H9 (cell line): ENCODE measurements around the gene SLC2A4. TPM values are rescaled to one million over a fixed set of nuclear protein-coding genes. Genes with fewer than 3 reads are reported as not detected.

Source experiments
- DNase-seq: peaks from one replicate; pipeline ENCODE4 v3.0.0-alpha.2; 2017
- H2AFZ ChIP-seq: one replicate; pipeline ENCODE4 v1.6.1; 2013; ENCODE audit warnings: mild to moderate bottlenecking, low read length, control low read depth, moderate library complexity
- H2AK5ac ChIP-seq: 2 replicates; pipeline ENCODE4 v1.6.1; 2013; ENCODE audit warnings: low read length, control low read depth, mixed read lengths; ENCODE audit not compliant: insufficient read length
- H2BK120ac ChIP-seq: one replicate; pipeline ENCODE4 v1.6.1; 2013; ENCODE audit warnings: low read depth, mild to moderate bottlenecking, low read length, control low read depth, inconsistent platforms; ENCODE audit not compliant: poor library complexity, severe bottlenecking
- H2BK12ac ChIP-seq: 2 replicates; pipeline ENCODE4 v1.6.1; 2013; ENCODE audit warnings: low read length, control low read depth, mixed read lengths, low read depth; ENCODE audit not compliant: insufficient read length
- H2BK15ac ChIP-seq: 2 replicates; pipeline ENCODE4 v1.6.1; 2013; ENCODE audit warnings: low read depth, low read length, control low read depth
- H2BK20ac ChIP-seq: one replicate; pipeline ENCODE4 v1.6.1; 2013; ENCODE audit warnings: low read depth, mild to moderate bottlenecking, low read length, control low read depth, inconsistent platforms; ENCODE audit not compliant: poor library complexity, severe bottlenecking
- H2BK5ac ChIP-seq: 2 replicates; pipeline ENCODE4 v1.6.1; 2013; ENCODE audit warnings: low read length, control low read depth, mixed read lengths; ENCODE audit not compliant: insufficient read length
- H3K14ac ChIP-seq: 2 replicates; pipeline ENCODE4 v1.6.1; 2013; ENCODE audit warnings: low read length, control low read depth; ENCODE audit not compliant: insufficient read depth
- H3K18ac ChIP-seq: 2 replicates; pipeline ENCODE4 v1.6.1; 2013; ENCODE audit warnings: low read depth, mild to moderate bottlenecking, mixed read lengths, low read length, control low read depth; ENCODE audit not compliant: insufficient read length
- H3K23ac ChIP-seq: 2 replicates; pipeline ENCODE4 v1.6.1; 2013; ENCODE audit warnings: low read length, control low read depth, mixed read lengths, low read depth; ENCODE audit not compliant: insufficient read length
- H3K23me2 ChIP-seq: 2 replicates; pipeline ENCODE4 v1.6.1; 2013; ENCODE audit warnings: low read depth, mild to moderate bottlenecking, mixed read lengths, low read length, control low read depth; ENCODE audit not compliant: insufficient read length, poor library complexity, severe bottlenecking
- H3K27ac ChIP-seq: 2 replicates; pipeline ENCODE4 v1.5.1; 2013; ENCODE audit warnings: low read length, control low read depth, mixed read lengths, low read depth; ENCODE audit not compliant: insufficient read length
- H3K27me3 ChIP-seq: 2 replicates; pipeline ENCODE4 v1.6.1; 2013; ENCODE audit warnings: low read length, control low read depth, inconsistent platforms; ENCODE audit not compliant: insufficient read depth
- H3K4ac ChIP-seq: 2 replicates; pipeline ENCODE4 v1.6.1; 2013; ENCODE audit warnings: low read depth, mild to moderate bottlenecking, control low read depth, inconsistent platforms, low read length, moderate library complexity
- H3K4me1 ChIP-seq: 2 replicates; pipeline ENCODE4 v1.6.1; 2013; ENCODE audit warnings: low read length, control low read depth, inconsistent platforms; ENCODE audit not compliant: insufficient read depth
- H3K4me2 ChIP-seq: 2 replicates; pipeline ENCODE4 v1.6.1; 2013; ENCODE audit warnings: low read length, control low read depth, mixed read lengths; ENCODE audit not compliant: insufficient read length, insufficient read depth
- H3K56ac ChIP-seq: 2 replicates; pipeline ENCODE4 v1.6.1; 2013; ENCODE audit warnings: low read depth, mild to moderate bottlenecking, mixed read lengths, low read length, control low read depth; ENCODE audit not compliant: insufficient read length
- H3K79me1 ChIP-seq: 2 replicates; pipeline ENCODE4 v1.6.1; 2013; ENCODE audit warnings: low read depth, mild to moderate bottlenecking, moderate library complexity, low read length, control low read depth, inconsistent platforms; ENCODE audit not compliant: insufficient read depth, poor library complexity, severe bottlenecking
- H3K79me2 ChIP-seq: 2 replicates; pipeline ENCODE4 v1.6.1; 2013; ENCODE audit warnings: low read length, control low read depth, inconsistent platforms; ENCODE audit not compliant: insufficient read depth
- H3K9ac ChIP-seq: 2 replicates; pipeline ENCODE4 v1.6.1; 2013; ENCODE audit warnings: low read length, control low read depth, mixed read lengths; ENCODE audit not compliant: insufficient read length; ENCODE audit errors: extremely low read depth
- H3K9me3 ChIP-seq: one replicate; pipeline ENCODE4 v1.6.1; 2013; ENCODE audit warnings: low read depth, low read length, inconsistent platforms; ENCODE audit not compliant: control insufficient read depth
- H3T11ph ChIP-seq: one replicate; pipeline ENCODE4 v1.6.1; 2013; ENCODE audit warnings: mild to moderate bottlenecking, low read length, control low read depth, inconsistent platforms
- H4K20me1 ChIP-seq: one replicate; pipeline ENCODE4 v1.6.1; 2013; ENCODE audit not compliant: control insufficient read depth, insufficient read length, insufficient read depth
- H4K5ac ChIP-seq: 2 replicates; pipeline ENCODE4 v1.6.1; 2013; ENCODE audit warnings: low read depth, mild to moderate bottlenecking, mixed read lengths, low read length, control low read depth; ENCODE audit not compliant: insufficient read length
- H4K8ac ChIP-seq: replicated peaks from 2 replicates; pipeline ENCODE4 v1.6.1; 2013; ENCODE audit warnings: low read length, control low read depth, mixed read lengths, low read depth; ENCODE audit not compliant: insufficient read length
- H4K91ac ChIP-seq: 2 replicates; pipeline ENCODE4 v1.6.1; 2013; ENCODE audit warnings: low read depth, mild to moderate bottlenecking, moderate library complexity, mixed read lengths, low read length, control low read depth; ENCODE audit not compliant: insufficient read length
- H3K27ac Mint-ChIP-seq, 3 experiments: 2 replicates in 2 of 3; 3 replicates in 1 of 3; pipeline ENCODE4 v1.8.0; 2020 to 2021; ENCODE audit warnings: mixed read lengths in 3 of 3, mild to moderate bottlenecking in 1 of 3, moderate library complexity in 1 of 3
- H3K27me3 Mint-ChIP-seq: 2 replicates; pipeline ENCODE4 v1.8.0; 2021; ENCODE audit warnings: low read depth, mild to moderate bottlenecking, moderate library complexity, mixed read lengths
- H3K36me3 Mint-ChIP-seq, 3 experiments: 2 replicates in 2 of 3; 3 replicates in 1 of 3; pipeline ENCODE4 v1.8.0; 2020 to 2021; ENCODE audit warnings: low read depth in 3 of 3, mixed read lengths in 3 of 3; ENCODE audit not compliant: insufficient read depth in 1 of 3
- H3K4me1 Mint-ChIP-seq, 2 experiments: 2 replicates each; pipeline ENCODE4 v1.8.0; 2020; ENCODE audit warnings: mixed read lengths in 2 of 2
- H3K4me3 Mint-ChIP-seq, 2 experiments: 2 replicates in 1 of 2; 3 replicates in 1 of 2; pipeline ENCODE4 v1.8.0; 2020 to 2021; ENCODE audit warnings: mild to moderate bottlenecking in 2 of 2, mixed read lengths in 2 of 2, moderate library complexity in 1 of 2
- H3K9me3 Mint-ChIP-seq, 2 experiments: 2 replicates in 1 of 2; 3 replicates in 1 of 2; pipeline ENCODE4 v1.8.0; 2020; ENCODE audit warnings: mild to moderate bottlenecking in 2 of 2, mixed read lengths in 2 of 2, moderate library complexity in 1 of 2
- WGBS: extraction: QIAGEN DNeasy Blood & Tissue Kit; methylation state at CpG from one replicate; pipeline ENCODE4 v1.1.7; 2013; ENCODE audit warnings: missing lambda C conversion rate, low lambda C conversion rate, mixed read lengths; ENCODE audit not compliant: insufficient read length; ENCODE audit errors: extremely low coverage; 5-methylcytosine and 5-hydroxymethylcytosine counted together
- total RNA-seq: library from RNA; stranded (reverse); gene quantifications from 2 replicates; pipeline ENCODE4 v1.2.1, GENCODE V29; 2021
- TF ChIP-seq, protein P1 (sequence below): fragments of 200-600 bp; sonication (generic); conservative IDR thresholded peaks from 3 replicates; pipeline ENCODE4 v1.8.0; 2021; ENCODE audit warnings: antibody characterized with exemption, mild to moderate bottlenecking

Gene SLC2A4
- total RNA-seq, 1 experiment from 2014 or later: 4.4 TPM

DNA sequence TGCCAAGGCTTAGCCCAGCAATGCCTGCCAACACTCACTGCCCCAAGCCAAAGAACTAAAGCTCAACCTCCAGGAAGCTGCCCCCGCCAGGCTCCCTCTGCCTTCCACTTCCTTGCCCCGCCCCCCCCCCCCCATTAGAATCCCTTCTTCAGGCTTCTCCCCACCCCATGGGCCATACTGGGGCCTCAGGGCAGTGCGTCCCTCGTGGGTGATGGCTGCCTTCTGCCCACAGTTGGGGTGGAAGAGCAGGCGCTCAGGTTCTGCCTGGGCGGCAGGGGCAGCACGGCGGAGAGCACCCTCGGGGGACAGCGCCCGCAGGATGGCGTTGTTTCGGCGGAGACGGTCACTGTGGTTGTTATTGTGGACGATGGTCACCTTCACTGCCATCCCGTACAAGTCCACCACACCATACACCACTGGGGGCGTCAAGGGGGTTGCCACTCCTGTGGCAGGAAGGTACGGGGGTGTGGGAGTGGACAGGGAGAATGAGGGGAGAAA is 43.6 kb downstream of the SLC2A4 start:
- no peak overlapping the region for H3K4me2 ChIP-seq
- no peak overlapping the region for H3K27ac ChIP-seq
- no peak overlapping the region for H3K23ac ChIP-seq
- no peak overlapping the region for H4K91ac ChIP-seq
- H3K4me1 Mint-ChIP-seq: peaks cover 11% of the 10 kb centered on the region in 2 experiments
- H3K4me1 ChIP-seq: no peaks in the 10 kb centered on the region
- H2AFZ ChIP-seq: no peak overlapping the region
- TF ChIP-seq, protein P1, sequence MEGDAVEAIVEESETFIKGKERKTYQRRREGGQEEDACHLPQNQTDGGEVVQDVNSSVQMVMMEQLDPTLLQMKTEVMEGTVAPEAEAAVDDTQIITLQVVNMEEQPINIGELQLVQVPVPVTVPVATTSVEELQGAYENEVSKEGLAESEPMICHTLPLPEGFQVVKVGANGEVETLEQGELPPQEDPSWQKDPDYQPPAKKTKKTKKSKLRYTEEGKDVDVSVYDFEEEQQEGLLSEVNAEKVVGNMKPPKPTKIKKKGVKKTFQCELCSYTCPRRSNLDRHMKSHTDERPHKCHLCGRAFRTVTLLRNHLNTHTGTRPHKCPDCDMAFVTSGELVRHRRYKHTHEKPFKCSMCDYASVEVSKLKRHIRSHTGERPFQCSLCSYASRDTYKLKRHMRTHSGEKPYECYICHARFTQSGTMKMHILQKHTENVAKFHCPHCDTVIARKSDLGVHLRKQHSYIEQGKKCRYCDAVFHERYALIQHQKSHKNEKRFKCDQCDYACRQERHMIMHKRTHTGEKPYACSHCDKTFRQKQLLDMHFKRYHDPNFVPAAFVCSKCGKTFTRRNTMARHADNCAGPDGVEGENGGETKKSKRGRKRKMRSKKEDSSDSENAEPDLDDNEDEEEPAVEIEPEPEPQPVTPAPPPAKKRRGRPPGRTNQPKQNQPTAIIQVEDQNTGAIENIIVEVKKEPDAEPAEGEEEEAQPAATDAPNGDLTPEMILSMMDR: no peak
- DNase-seq: no peak
- no peak overlapping the region for H3K14ac ChIP-seq
- H4K5ac ChIP-seq: no peak overlapping the region
- H2BK12ac ChIP-seq: no peak overlapping the region
- no peak overlapping the region for H2BK5ac ChIP-seq
- no peak overlapping the region for H2AK5ac ChIP-seq
- no peaks in the 10 kb centered on the region for H3K9me3 Mint-ChIP-seq
- H3K9me3 ChIP-seq: no peaks in the 10 kb centered on the region
- H3K23me2 ChIP-seq: peaks cover 8% of the 10 kb centered on the region
- no peaks in the 10 kb centered on the region for H3K79me1 ChIP-seq
- peaks cover 36 to 65% (median 65%) of the 10 kb centered on the region in 3 experiments; a peak in 6 of 7 replicates for H3K36me3 Mint-ChIP-seq
- no peak overlapping the region for H3K56ac ChIP-seq
- H3K4me3 Mint-ChIP-seq: peak overlapping the region in 1 of 2 experiments; percentile 46; a peak in 1 of 5 replicates
- no peak overlapping the region for H3K9ac ChIP-seq
- H3K27me3 ChIP-seq: no peaks in the 10 kb centered on the region
- no peaks in the 10 kb centered on the region for H4K20me1 ChIP-seq
- H3K27ac Mint-ChIP-seq: no peak overlapping the region
- no peak overlapping the region for H3K4ac ChIP-seq
- no peaks in the 10 kb centered on the region for H3K27me3 Mint-ChIP-seq
- no peak overlapping the region for H2BK120ac ChIP-seq
- peaks cover 2% of the 10 kb centered on the region; the same call in 1 of the 2 replicates for H3K79me2 ChIP-seq
- no peak overlapping the region for H2BK15ac ChIP-seq
- no peak overlapping the region for H4K8ac ChIP-seq
- H2BK20ac ChIP-seq: no peak overlapping the region
- no peak overlapping the region for H3T11ph ChIP-seq
- no peak overlapping the region for H3K18ac ChIP-seq
- no CpG with 5 or more reads among the region's 19 CpGs for WGBS
